ENCODE data around the gene SEL1L.
"Not testable (repeated sequence)": the region's sequence is repeated elsewhere in the genome, so short reads cannot be mapped to it uniquely, and the experiment has no call there.

The SEL1L gene

DNA sequence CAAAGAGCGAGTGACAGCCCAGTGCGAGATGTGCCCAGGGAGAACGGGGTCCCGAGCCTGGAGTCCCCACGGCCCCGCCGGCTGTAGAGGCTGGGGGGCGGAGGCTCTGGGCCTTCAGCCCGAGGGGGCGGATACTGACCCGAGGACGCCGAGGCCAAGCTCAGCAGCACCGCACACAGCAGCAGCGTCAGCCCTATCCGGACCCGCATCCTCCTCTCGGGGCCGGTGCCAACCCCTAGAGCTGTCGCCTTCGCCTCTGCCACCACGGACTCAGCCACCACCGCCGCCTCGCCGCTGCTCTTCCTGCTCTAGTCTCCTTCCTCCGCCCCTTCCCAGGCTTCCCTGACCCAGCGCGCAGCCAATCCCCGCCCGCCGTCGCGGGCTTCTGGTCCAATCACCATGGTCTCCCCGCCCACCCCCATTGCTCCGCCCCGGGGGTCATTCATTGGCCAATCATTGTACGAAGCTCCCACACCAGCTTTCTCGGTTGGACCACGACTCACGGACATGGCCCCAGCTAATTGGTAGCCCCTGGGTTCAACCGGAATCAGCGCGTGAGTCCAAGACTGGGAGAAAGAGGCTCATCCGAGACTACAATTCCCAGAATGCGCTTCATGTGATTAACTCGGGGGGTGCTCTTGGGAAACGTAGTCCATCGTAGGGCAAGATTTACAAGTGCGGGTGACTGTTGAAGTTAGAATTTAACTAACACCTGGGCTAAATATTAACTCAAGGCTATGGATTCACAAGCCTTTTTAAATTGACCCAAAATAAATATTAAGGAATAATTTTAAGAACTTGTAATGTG is at the start of gene SEL1L:
Gene SEL1L, minus strand, starts transcription at position 318 of the 808 bp plus-strand sequence. Its CDS starts 109 bp downstream, at position 209.
- DNase-seq (ENCODE audit: low read depth in 3 of 3): peak; percentile 98 to 99 (median 98)

DNA sequence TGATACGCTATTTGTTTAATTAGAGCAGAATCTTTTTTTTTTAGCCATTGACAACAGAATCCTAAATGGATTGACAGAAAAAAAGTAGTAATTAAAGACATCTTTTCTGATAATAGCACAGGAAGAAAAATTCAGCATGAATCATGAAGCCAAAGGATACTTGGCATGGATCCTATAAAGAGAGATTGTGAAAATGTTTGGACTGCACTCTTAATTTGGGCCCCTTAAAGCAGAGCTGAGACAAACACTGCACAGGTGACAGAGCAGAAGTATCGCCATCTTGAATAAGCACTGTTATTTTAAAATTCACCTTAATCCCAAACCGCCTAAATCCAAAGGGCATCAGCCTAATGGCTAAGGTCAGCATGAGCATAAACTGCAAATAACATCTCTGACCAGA is 48.8 kb upstream of the SEL1L start:
- DNase-seq (ENCODE audit: low read depth in 3 of 3): no peak

DNA sequence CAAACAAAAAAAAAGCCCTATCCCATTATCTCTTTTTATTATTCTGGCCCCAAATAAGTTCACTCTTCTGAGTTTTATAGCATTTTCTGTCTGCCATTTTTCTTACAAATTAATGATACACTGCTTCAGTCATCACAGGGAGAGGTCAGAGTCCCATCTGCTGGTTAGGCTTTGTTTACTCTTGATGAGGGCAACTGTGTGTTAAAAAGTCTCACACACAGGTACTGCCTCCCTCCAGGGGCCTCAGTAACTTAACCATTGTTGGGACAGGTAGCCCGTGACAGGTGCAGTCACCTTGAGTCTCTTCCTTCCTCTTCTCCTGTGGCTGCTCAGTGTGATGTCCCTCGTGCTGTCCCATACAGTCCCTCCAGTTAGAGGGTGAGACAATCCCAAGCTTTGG is 45.5 kb upstream of the SEL1L start:
- DNase-seq (ENCODE audit: low read depth in 3 of 3): no peak

DNA sequence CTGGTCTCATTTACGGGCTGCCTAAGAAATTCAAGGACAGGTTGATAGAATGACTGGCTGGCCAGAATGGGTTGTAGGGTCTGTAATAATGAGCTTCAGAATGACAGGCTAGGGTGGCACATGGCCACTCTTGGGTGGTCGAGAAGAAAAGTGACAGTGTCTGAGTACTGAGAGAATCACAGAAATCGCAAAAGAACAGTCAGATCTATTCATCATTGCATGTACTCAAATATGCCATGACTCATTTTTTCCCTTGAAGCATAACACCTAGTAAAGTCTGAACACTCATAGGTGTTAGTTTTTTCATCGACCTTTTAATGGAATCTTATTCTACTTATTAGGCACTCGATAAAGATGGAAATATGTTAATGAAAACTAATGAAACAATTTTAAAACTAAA is 37.8 kb upstream of the SEL1L start:
- no peak for DNase-seq (ENCODE audit: low read depth in 3 of 3)

DNA sequence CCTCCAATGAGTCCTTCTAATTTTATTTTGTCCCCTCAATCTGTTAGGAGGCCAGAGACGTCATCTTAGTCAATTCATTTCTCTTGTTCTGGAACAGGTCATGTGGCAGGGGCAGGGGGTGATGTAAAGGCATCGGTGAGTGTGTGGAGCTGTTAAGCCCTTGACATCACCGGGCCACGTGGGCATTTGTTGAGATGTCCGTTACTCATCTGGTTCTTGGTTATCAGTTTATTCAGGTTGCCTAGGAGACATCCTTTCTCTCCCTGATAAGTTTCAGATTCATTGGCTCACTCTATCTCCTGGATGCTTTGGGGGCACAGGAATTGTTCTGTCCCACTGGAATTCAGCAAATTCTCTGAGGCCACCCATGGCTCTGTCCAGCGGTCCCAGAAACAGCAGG is 33.6 kb upstream of the SEL1L start:
- no peak for DNase-seq (ENCODE audit: low read depth in 3 of 3)

DNA sequence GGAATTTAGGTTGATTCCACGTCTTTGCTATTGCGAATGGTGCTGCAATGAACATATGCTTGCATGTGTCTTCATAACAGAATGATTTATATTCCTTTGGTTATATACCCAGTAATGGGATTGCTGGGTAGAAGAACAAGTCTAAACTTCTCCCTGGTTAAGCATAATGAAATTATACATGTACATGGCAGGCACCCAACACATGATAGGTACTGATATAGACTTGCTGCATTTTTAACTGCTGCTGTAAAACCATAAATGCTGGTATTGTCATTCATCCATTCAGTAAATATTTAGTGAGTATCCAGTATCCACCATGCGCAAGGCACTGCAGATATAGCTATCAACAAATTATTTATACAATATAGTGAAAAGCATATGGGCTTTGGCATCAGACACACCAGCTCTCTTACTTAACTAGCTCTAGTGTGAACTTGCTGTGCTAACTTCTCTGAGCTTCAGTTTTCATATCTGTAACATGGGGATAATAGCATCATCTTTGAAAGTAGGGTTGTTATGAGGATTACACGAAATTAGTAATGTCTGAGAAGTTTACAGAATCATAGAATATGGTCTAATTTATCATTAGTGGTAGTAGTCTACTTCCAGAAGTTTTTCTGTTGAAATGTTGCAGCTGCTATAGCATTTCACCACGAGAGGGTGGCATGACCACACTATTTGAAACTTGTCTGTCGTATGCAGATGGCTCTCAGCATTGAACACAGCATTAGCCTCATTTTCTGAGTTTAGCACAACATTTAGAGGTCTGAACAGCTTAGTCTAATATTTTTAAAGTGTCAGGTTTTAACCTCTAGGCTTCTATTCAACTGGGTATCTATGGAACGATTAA is 32.0 kb upstream of the SEL1L start:
- DNase-seq (ENCODE audit: low read depth in 3 of 3): no peak

DNA sequence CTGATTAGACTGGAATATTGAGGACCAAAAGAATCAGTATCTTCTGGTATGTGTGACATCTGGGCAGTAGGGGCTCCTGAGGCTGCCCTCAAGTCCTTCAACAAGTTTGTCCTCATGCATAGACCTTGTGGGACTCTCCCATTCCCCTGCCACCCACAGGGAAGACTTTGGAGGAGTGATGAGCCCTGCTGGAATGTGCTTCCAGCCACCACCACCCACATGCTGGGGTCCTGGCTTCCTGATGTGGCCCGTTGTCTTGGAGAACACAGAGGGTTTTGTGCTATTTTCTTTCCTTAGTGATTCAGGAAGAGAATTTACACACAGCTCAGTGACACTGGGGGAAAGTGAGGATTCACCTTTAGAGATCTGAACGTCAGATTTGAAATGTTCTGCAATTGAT is 29.2 kb upstream of the SEL1L start:
- DNase-seq (ENCODE audit: low read depth in 3 of 3): no peak

DNA sequence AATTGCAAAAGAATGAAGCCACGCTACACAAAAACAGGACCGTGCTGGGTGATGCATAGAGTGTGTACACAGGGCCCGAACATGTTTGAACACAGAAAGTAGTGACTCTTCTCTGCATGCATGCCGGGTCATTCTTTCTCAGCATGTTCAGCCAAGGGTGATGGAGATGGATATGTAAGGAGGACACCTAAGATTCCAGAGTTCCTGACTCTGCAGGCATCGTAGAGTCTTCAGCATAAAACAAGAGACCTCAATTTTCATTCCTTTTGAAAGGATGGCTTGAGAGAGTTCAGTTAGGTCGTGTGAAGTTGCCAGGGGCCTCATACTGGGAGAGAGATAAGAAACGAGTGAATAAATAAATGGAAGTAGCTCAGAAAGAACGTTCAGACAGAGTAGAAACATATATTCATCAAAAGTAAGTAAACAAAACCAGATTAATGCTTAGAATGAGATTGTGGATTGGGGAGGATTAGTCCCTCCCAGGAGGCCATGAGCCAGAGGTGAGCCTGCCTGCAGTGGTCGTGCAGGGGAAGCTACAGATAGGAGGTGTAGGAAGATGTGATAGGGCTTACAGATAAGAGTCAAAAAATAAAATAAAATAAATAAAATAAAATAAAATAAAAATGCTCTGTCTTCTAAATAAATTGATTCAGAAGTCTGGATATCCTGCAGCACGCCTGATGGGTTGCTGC is 27.6 kb upstream of the SEL1L start:
- no peak for DNase-seq (ENCODE audit: low read depth in 3 of 3)

DNA sequence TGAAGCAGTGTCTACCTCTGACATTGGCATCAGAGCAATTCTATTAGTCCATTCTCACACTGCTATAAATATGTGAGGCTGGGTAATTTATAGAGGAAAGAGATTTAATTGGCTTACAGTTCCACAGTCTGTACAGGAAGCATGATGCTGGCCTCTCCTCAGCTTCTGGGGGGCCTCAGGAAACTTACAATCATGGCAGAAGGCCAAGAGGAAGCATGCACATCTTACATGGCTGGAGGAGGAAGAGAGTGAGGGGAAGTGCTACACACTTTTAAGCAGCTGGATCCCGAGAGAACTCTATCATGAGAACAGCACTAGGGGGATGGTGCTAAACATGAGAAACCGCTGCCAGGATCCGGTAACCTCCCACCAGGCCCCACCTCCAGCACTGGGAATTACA is 25.7 kb upstream of the SEL1L start:
- no peak for DNase-seq (ENCODE audit: low read depth in 3 of 3)

DNA sequence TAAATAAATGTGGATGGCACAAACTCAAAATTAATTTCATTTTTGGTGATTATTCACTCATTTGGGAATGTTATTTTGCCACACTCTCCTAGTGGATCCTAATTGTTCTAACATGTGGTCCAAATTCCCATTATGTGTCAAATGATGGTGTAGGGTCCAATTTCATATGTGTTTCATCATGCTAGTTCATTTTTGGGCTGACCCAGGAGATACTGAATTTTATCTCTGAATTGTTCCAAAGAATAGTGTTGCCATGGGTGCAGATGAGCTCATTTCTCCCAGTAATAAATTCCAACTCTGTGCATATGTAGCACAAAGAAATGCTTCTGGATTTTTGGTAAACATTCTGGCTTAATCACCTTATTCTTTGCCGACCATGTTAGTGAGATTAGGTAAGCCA is 23.5 kb upstream of the SEL1L start:
- DNase-seq (ENCODE audit: low read depth in 3 of 3): no peak

DNA sequence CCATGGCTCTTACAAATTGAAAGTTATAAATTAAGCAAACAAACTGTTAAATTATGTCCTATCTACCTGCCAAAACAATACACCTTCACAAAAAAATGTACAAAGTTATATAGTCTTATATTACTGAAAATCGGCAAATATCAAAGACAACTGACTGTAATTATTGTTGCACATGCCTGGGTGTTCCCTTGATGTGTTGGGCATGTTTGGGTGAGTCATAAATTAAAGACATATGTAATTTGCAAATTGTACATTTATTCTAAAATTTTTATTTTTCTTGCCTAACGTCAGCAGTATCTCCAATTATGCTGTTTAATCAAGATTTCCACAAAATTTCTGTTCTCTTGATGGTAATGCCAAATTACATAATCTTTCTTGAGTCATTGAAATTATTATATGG is 22.0 kb upstream of the SEL1L start:
- DNase-seq (ENCODE audit: low read depth in 3 of 3): no peak

DNA sequence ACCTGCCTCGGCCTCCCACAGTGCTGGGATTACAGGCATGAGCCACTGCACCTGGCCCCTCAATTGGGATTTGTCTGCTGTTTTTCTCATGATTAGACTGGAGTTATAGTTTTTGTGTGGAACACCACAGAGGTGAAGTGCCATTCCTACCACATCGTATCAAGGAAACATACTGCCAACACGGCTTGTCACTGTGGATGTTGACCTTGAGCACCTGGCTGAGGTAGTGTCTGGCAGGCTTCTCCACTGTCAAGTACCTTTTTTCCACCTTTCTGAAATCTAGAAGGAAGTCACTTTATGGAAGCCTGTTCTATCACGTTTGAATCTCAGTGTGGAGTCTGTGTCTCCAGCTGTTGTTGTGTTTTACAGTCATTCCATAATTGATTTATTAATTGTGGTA is 21.4 kb upstream of the SEL1L start:
- no peak for DNase-seq (ENCODE audit: low read depth in 3 of 3)

DNA sequence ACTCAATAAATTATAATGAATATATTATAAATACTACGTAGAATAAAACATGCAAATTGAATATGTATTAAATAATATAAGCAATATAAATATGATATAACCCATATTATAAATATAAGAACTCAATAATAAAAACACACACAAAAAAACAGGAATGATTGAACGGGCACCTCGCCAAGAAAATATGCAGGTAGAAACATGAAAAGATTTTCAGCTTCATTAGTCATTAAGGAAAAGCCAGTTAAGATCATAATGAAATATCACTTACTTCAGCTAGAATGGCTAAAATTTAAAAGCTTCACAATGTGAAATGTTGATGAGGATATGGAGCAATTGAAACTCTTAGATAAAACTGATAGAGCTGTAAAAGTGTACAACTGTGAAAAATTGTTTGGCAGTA is 17.8 kb upstream of the SEL1L start:
- no peak for DNase-seq (ENCODE audit: low read depth in 3 of 3)

DNA sequence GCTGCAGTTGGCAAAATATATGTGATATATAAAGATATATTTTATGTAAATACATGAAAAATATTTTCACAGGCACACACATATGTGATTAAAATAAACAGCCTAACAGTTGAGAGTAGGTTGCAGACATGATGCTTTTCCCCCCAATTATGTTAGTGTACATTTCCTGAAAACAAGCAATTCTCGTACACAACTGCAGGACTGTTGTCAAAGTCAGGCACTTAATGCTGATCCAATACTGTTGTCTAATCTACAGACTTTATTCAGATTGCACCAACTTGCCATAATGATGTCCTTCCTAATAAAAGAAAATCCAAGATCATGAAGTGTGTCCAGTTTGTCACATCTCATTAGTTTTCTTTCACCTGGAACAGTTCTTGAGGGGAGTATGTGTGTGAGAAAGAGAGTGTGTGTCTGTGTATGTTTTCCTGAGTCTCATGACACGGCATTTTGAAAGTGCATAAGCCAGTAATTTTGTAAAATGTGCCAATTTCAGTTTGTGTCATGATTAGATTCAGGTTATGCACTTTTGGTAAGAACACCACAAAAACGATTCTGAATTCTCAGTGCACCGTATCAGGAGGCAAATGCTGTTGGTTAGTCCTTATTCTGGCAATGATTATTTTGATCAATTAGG is 16.5 kb upstream of the SEL1L start:
- DNase-seq (ENCODE audit: low read depth in 3 of 3): no peak

DNA sequence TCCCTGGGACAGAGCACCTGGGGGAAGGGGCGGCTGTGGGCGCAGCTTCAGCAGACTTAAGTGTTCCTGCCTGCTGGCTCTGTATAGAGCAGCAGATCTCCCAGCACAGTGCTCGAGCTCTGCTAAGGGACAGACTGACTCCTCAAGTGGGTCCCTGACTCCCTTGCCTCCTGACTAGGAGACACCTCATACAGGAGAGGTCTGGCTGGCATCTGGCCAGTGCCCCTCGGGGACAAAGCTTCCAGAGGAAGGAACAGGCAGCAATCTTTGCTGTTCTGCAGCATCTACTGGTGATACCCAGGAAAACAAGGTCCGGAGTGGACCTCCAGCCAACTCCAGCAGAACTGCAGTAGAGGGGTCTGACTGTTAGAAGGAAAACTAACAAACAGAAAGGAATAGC is 7.6 kb upstream of the SEL1L start:
- not testable (repeated sequence) for DNase-seq (ENCODE audit: low read depth in 3 of 3)

DNA sequence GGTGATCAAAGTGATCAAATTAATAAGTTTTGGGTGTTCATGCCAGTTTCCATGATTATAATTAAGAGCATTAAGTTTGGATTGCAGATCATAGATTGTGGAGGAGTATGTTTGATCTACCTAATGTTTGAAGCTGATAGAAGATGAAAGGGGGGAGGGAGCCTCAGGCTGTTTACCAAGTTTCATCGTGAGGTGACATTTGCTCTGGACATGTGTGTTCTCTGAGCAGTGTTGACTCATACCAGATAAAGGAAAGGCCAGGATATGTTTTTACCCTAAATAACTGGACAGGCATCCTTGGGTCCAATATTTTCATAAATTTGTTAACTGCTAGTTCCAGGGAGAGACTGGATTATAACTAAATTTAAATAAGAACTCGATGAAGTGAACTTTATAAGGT is 3.5 kb upstream of the SEL1L start:
- no peak for DNase-seq (ENCODE audit: low read depth in 3 of 3)

DNA sequence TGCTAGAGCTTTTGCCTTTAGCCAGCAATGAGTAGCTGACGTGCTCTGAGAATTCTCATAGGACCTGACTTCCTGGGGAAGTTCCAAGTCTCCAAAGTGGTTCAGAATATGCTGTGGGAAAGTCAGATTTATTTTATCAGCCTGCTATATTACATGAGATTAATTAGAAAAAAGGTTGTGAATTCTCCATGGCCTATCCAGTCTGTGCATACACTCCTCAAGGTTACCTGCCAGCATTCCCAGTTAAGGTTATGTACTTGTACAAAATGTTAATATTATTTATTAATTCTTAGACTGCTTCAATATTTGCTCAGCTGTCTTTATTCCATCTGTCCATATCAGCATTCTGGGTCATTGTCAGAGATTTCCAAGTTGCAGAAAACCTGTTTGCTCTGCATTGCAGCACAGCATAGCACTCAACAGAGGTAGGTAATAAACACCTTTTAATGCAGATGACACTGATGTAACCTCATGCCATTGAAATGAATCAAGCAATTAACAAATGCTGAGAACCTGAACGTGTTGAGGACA is 2.7 kb upstream of the SEL1L start:
- no peak for DNase-seq (ENCODE audit: low read depth in 3 of 3)

DNA sequence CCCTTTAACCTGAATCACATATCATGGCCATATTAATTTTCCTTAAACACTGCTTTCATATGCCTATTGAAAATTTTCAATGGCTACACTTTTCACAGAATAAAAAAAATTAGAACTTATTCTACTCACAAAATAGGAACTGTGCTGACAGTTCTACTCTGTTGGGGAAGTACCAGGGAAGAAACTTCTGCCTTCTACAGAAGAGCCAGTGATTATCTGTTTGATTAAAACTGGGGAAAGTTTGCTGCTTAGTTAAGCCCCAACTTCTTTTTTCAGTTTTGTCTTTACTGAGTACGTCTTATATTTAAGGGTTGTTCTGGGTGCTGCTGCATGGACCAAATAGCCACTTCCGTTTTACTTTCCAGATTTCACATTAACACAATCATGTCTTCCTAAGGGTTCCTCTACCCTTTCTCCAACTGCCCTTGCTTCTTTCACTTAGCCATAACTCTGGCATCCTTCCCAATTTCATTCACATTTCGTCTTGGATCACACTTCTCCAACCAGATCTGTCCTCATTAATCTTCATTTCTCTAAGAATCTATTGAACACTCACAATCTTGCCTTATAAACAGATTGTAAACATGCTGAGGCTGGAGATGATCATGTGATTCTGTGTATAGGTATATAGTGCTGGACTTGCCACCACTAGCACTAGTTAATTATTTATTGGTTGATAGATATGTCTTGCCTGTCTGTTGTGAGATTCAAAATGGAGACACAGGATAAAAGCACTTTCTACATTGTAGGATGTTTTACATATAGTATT is 1.9 kb upstream of the SEL1L start:
- DNase-seq (ENCODE audit: low read depth in 3 of 3): no peak

DNA sequence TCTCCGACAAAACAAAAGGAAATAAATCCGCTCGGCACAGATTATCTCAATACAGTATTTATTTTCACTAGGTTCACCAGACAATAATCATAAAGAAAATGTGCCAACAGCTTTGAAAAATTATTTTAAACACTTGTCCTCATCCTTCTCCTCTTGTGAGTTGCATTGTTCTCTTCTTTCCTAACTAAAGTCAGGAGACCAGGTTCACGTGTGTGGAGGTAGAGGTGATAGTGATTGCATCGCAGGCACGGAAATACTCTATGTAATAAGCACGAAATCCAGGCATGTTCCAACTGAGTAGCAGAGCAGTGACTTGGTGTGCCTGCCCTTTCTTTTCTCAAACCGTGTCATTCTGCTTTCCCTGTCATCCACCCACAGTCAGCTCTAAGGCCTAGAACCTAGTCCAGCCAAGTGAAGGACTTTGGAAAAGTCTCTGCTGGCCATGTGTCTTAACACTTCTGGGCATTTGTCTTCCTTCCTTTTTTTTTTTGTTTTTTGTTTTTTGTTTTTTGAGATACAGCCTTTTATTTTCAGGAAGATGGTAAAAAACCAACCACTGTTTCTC is 939 bp upstream of the SEL1L start:
- no peak for DNase-seq (ENCODE audit: low read depth in 3 of 3)

DNA sequence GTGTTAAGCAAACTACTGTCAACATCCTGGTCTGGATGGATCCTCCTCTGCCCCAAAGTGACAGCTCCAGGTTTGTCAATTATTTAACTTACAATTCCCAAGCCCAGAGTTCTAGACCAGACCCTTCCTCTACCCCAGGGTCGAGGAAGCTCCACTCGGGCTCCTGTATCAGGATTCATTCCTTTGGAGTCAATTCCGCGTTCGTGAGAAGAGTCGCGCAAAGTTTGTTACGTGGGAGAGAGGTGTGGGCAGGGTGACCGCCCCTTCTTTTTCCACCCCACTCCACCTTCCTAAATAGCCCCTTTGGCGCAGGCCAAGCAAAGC is 479 bp downstream of the SEL1L start:
- DNase-seq (ENCODE audit: low read depth in 3 of 3): no peak

DNA sequence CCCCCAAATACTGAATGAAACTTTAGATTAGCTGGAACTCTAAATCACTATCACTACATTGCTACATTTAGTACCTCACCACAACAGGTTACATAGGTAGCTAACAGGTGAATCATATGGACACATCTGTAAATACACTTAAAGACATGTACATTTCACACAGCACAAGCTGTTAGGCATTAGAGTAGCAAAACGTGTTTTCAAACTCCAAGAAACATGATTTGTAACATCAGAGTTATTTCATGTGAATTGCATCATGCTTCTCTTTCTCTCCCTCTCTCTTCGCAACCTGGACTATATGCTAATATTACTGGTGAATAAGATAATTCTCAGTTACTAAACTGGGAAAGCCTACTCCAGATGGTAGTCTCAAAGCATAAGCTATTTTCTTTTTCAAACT is 4.3 kb downstream of the SEL1L start:
- no peak for DNase-seq (ENCODE audit: low read depth in 3 of 3)

Measured in stimulated activated CD4-positive, alpha-beta T cell treated with anti-CD3 and anti-CD28 coated beads, TNF-alpha, amount 100 ng/mL, for 48 hours (primary cell).